Activated CD8-positive, alpha-beta memory T cell treated with anti-CD3 and anti-CD28 coated beads, Interleukin-2, amount 50 U/mL, for 1 hour (primary cell): ENCODE measurements around the gene NTF3.

Experiments used
- DNase-seq: peaks from one replicate; pipeline ENCODE4 v3.0.0-alpha.2; 2020; ENCODE audit errors: extremely low read depth

Gene NTF3

GRCh38 chr12:5487948-5488625 lies 56.2 kb downstream of the NTF3 start:
- DNase-seq, result no peak

GRCh38 chr12:5488626-5488955 lies 56.7 kb downstream of the NTF3 start:
- DNase-seq, result no peak

GRCh38 chr12:5489017-5489416 lies 57.1 kb downstream of the NTF3 start:
- no peak for DNase-seq

GRCh38 chr12:5489760-5490406 lies 58.0 kb downstream of the NTF3 start:
- no peak for DNase-seq

GRCh38 chr12:5492562-5492961 lies 60.7 kb downstream of the NTF3 start:
- DNase-seq, result no peak

GRCh38 chr12:5493018-5493417 lies 61.1 kb downstream of the NTF3 start:
- DNase-seq, result no peak

GRCh38 chr12:5494343-5494742 lies 62.4 kb downstream of the NTF3 start:
- no peak for DNase-seq

GRCh38 chr12:5497329-5498053 lies 65.6 kb downstream of the NTF3 start:
- DNase-seq, result no peak

GRCh38 chr12:5498076-5498475 lies 66.2 kb downstream of the NTF3 start:
- no peak for DNase-seq

GRCh38 chr12:5498806-5499205 lies 66.9 kb downstream of the NTF3 start:
- DNase-seq, result no peak

GRCh38 chr12:5499566-5500330 lies 67.8 kb downstream of the NTF3 start:
- no peak for DNase-seq

GRCh38 chr12:5500331-5500659 lies 68.4 kb downstream of the NTF3 start:
- DNase-seq, result no peak

- DNase-seq, result no peak
These were observed 71.9 kb downstream of the NTF3 start for GRCh38 chr12:5503774-5504173.

GRCh38 chr12:5505116-5505515 lies 73.2 kb downstream of the NTF3 start:
- DNase-seq, result no peak

GRCh38 chr12:5505751-5506150 lies 73.8 kb downstream of the NTF3 start:
- DNase-seq, result no peak

GRCh38 chr12:5506295-5506694 lies 74.4 kb downstream of the NTF3 start:
- no peak for DNase-seq

- DNase-seq, result no peak
These were observed 74.9 kb downstream of the NTF3 start for GRCh38 chr12:5506821-5507231.

GRCh38 chr12:5507401-5507935 lies 75.6 kb downstream of the NTF3 start:
- no peak for DNase-seq

GRCh38 chr12:5507944-5508343 lies 76.0 kb downstream of the NTF3 start:
- no peak for DNase-seq

- no peak for DNase-seq
These were observed 77.2 kb downstream of the NTF3 start for GRCh38 chr12:5509102-5509501.

GRCh38 chr12:5509557-5509956 lies 77.6 kb downstream of the NTF3 start:
- no peak for DNase-seq

- no peak for DNase-seq
These were observed 78.4 kb downstream of the NTF3 start for GRCh38 chr12:5510251-5510805.
